Measurements from ENCODE around the gene BRD7. TPM values are rescaled to one million over a fixed set of nuclear protein-coding genes. Genes with fewer than 3 reads are reported as not detected.

Gene BRD7
- polyA plus RNA-seq, 4 donors: 109 to 149 (median 135) TPM

- DNase-seq (ENCODE audit: low read depth in 4 of 4, low spot score in 3 of 4): no peak
Observed at GRCh38 chr16:50293041-50293783, 75.6 kb downstream of the BRD7 start.

DNA sequence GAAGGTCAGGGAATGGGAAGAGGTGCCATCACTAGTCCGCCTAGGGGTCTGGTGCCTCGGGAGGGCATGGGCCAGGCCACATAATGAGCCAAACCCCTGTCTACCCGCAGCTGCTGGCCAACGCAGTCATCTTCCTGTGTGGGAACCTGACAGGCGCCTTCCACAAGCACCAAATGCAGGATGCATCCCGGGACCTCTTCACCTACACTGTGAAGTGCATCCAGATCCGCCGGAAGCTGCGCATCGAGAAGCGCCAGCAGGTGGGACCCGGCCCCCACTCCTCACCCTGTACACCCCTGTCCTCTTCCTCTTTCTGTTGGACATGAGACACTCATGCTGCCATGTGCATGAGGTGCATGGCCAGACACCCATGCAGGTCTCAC lies 76.2 kb downstream of the BRD7 start:
- DNase-seq (ENCODE audit: low read depth in 4 of 4, low spot score in 3 of 4): no peak

GRCh38 chr16:50291719-50292565 lies 76.8 kb downstream of the BRD7 start:
- no peak for DNase-seq (ENCODE audit: low read depth in 4 of 4, low spot score in 3 of 4)

- DNase-seq (ENCODE audit: low read depth in 4 of 4, low spot score in 3 of 4): no peak
Observed at GRCh38 chr16:50290856-50291255, 77.9 kb downstream of the BRD7 start.

DNA sequence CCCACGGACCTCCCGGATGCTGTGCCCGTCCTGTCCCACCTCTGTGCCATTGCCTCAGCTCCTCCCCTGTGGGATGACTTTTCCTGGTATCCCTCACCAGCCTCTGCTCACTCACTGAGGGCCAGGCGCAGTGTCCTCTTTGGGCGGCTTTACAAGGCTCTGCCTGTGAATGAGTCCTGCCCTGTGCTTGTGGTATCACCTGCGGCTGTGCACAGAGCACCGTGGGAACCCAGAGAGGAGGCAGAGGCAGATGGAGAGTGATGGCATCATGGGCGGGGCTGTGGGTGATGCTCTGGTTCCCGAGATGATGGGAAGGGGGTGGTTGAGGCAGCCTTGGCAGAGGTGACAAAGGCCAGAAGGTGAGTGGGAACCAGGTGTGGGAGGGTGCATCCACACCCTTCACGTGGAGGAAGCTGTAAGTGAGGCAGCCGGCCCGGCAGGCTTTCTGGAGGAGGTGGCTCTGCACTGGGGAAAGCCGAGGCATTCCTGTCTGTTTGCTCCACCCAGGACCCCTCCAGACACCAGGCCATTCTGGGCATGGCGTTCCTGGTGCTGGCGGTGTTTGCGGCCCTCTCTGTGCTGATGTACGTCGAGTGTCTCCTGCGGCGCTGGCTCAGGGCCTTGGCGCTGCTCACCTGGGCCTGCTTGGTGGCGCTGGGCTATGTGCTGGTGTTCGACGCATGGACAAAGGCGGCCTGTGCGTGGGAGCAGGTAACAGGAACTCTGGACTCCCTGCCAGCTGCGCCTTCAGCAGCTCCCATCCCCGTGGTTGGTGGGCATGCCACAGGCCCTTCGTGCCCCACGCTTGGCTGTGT lies 78.6 kb downstream of the BRD7 start:
- DNase-seq (ENCODE audit: low read depth in 4 of 4, low spot score in 3 of 4): no peak

- no peak for DNase-seq (ENCODE audit: low read depth in 4 of 4, low spot score in 3 of 4)
Observed at GRCh38 chr16:50288920-50289319, 79.9 kb downstream of the BRD7 start.

DNA sequence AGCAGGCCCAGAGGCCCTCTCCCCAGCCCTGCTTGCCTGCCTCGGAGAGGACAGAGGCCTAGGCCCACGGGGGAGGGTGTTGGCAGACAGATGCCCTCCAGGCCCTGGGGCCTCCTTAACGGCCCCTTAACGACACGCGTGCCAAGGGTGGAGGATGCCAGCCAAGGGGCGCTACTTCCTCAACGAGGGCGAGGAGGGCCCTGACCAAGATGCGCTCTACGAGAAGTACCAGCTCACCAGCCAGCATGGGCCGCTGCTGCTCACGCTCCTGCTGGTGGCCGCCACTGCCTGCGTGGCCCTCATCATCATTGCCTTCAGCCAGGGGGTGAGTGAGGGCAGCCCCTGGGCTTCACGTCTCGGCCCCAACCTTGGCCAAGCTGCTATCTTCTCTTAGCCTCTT lies 80.8 kb downstream of the BRD7 start:
- no peak for DNase-seq (ENCODE audit: low read depth in 4 of 4, low spot score in 3 of 4)

DNA sequence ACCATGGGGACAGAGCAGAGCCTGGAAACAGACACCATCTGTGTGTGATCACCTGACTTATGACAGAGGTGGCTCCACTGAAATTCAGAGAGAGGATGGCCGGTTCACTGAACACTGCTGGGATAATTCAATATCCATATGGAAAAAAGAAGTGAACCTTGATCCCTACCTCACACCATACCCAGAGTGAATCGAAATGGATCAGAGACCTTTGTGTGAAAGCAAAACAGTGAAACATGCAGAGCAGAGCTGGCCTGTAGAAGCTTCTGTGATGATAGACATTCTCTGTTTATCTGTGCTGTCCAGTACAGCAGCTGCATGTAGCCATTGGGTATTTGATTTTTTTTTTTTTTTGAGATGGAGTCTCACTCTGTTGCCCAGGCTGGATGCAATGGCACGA lies 82.1 kb downstream of the BRD7 start:
- DNase-seq (ENCODE audit: low read depth in 4 of 4, low spot score in 3 of 4): no peak

- DNase-seq (ENCODE audit: low read depth in 4 of 4, low spot score in 3 of 4): no peak
Observed at GRCh38 chr16:50285406-50286003, 83.3 kb downstream of the BRD7 start.

- DNase-seq (ENCODE audit: low read depth in 4 of 4, low spot score in 3 of 4): no peak
Observed at GRCh38 chr16:50284131-50284911, 84.5 kb downstream of the BRD7 start.

DNA sequence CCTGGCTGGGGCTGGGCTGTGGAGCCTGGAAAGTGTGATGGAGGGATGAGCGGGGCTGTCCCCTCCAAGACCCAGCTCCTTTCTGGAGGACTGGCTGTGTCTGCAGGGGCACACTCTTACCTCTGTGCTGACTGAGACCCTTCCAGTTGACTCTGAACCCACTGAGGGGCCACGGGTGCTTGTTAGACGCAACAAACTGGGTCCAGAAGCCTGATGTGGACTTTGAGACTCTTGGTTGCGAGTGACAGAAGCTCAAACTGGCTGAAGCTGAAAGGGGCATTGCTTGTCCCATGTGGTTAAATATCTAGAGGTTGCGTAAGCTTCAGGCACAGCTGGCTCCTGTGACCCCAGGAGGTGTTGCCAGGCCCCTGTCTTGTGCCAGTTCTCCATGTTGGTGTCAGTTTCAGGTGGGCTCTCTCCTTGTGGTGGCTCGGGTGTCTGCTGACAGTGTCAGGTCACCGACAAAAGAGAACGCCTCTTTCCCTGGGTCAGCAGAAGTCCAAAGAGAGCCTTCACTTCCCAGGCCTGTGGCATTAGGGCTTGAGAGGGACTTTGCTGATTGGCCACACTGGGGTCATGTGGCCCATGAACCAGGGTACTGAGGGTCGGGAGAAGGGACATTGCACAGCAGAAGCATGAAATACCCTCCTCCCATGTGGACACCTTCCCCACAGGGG lies 85.7 kb downstream of the BRD7 start:
- no peak for DNase-seq (ENCODE audit: low read depth in 4 of 4, low spot score in 3 of 4)

DNA sequence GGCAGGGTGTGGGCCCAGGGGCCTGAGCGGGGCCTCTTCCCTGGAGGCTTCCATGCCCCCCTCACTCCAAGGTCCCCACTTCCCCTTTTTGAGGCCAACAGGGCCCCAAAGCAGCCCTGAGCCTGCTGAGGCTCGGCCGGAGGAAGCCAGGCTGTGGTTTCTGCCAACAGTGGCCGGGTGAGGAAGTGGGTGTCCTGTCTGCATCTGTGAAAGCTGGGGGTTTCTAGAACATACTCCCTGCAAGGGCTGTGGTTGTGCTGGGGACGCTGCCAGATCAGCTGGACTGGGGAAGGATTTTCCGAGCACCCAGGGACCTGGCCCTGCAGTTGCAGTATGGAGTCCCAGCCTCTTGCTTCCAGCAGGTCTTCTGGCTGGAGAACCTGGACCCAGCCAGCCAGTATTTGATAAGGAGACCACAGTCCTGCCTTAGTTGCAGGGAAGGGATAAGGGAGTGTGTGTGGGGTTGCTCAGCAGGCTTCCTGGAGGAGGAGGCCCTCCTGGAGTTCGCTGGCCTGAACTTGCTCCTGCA lies 86.7 kb downstream of the BRD7 start:
- DNase-seq (ENCODE audit: low read depth in 4 of 4, low spot score in 3 of 4): no peak

GRCh38 chr16:50281391-50282009 lies 87.3 kb downstream of the BRD7 start:
- no peak for DNase-seq (ENCODE audit: low read depth in 4 of 4, low spot score in 3 of 4)

DNA sequence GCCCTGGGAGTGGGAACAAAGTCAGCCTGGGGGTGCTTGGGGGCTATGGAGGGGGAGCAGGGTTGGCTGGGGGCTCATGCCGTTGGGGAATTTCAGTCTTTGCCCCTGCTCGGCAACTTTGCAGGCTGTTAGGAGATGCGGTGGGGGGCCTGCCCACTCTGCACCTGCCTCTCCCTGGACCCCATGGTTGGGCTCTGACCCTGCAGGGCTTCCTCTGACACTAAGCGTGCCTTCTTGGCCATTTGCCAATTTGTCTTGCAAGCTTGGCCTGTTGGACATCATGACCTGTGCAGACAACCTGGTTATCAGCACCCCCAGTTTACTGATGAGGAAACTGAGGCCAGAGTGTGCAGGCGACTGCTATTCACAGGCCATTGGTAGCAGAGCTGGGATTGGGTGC lies 87.9 kb downstream of the BRD7 start:
- DNase-seq (ENCODE audit: low read depth in 4 of 4, low spot score in 3 of 4): no peak

DNA sequence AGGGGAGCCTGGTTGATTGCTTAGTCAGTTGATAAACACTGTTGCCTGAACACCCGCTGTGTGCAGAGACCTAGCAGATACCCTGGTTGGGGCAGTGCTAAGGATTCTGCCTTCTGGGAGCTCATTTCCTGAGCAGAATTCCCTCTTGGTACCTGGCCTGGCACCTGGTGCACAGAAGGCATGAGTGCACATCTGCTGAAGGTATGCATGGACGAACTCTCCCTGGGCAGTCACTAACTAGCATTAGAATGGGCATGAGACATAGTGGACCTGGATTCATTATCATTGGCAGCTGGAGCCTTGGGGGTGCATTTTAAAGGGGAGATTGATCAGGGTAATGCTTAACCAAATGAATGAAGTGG lies 89.3 kb downstream of the BRD7 start:
- no peak for DNase-seq (ENCODE audit: low read depth in 4 of 4, low spot score in 3 of 4)

GRCh38 chr16:50278251-50278650 lies 90.5 kb downstream of the BRD7 start:
- DNase-seq (ENCODE audit: low read depth in 4 of 4, low spot score in 3 of 4): no peak

- DNase-seq (ENCODE audit: low read depth in 4 of 4, low spot score in 3 of 4): no peak
Observed at GRCh38 chr16:50276801-50277555, 91.8 kb downstream of the BRD7 start.

DNA sequence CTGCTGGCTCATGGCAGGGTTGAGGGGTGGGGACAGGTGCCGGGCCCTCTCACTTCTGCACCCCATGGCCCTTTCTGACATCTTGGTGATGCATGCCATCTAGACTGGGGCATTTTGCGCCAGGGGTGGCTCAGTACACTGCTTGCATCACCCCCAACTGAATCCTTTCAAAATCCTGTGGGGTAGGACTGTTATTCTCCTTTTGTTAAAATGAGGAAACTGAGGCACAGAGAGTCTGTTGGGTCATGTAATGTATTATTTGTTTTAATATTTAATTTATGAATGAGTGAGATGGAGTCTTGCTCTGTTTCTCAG lies 92.5 kb downstream of the BRD7 start:
- no peak for DNase-seq (ENCODE audit: low read depth in 4 of 4, low spot score in 3 of 4)

Measured in right renal pelvis (tissue), 4 donors.